Kidney epithelial cell (primary cell): ENCODE results near the gene ALDH3B2. TPM values are rescaled to one million over a fixed set of nuclear protein-coding genes. Genes with fewer than 3 reads are reported as not detected.

Experiments used
- DNase-seq: peaks from one replicate; pipeline ENCODE4 v3.0.0-alpha.2; 2010; ENCODE audit warnings: low read depth
- H3K27me3 ChIP-seq: 2 replicates; pipeline ENCODE4 v1.6.0; 2011; ENCODE audit warnings: low read length; ENCODE audit not compliant: control insufficient read depth, insufficient read depth
- H3K36me3 ChIP-seq: 2 replicates; pipeline ENCODE4 v1.5.1; 2011; ENCODE audit warnings: low read length; ENCODE audit not compliant: control insufficient read depth, insufficient read depth
- H3K4me3 ChIP-seq: 2 replicates; pipeline ENCODE4 v1.5.1; 2011; ENCODE audit warnings: low read depth, mild to moderate bottlenecking, control low read depth, low read length
- CTCF ChIP-seq: IDR thresholded peaks from 2 replicates; pipeline ENCODE4 v1.5.1; 2011; ENCODE audit warnings: mild to moderate bottlenecking, moderate library complexity, low read length, control low read depth, inconsistent platforms; ENCODE audit not compliant: insufficient read depth, poor library complexity, severe bottlenecking
- total RNA-seq: library from RNA; depleted of rRNA; stranded (reverse); fragments of >200 nt; gene quantifications from 2 replicates; pipeline ENCODE4 v1.2.3, GENCODE V29; 2015

ALDH3B2 gene
- total RNA-seq, 1 donor from 2014 or later = 0.13 TPM

- Histone ChIP-seq H3K36me3 (no peaks in the 10 kb centered on the region), H3K4me3 (no peak overlapping the region), H3K27me3 (no peaks in the 10 kb centered on the region)
- no peak for TF ChIP-seq CTCF
- DNase-seq = no peak
These were observed 1.1 kb downstream of the ALDH3B2 start for GRCh38 chr11:67673358-67673757.

DNA sequence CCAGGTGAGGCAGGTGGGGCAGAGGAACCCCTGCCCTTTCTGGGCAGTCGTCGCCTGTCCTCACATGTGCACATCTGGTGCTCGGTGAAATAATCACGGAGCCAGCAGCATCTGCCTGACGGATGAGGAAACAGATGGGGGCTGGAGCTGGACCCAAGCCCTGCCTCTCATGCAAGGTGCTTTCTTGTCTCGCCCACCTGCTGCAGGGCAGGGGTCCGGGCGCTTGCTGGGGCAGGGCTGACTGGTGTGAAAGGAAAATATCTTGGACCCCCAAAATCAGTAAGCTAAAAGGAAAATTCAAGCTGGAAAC, 3.3 kb downstream of the ALDH3B2 start:
- no peaks in the 10 kb centered on the region for H3K27me3 ChIP-seq
- H3K36me3 ChIP-seq = no peaks in the 10 kb centered on the region
- no peak for TF ChIP-seq CTCF
- no peak overlapping the region for H3K4me3 ChIP-seq
- DNase-seq = no peak

DNA sequence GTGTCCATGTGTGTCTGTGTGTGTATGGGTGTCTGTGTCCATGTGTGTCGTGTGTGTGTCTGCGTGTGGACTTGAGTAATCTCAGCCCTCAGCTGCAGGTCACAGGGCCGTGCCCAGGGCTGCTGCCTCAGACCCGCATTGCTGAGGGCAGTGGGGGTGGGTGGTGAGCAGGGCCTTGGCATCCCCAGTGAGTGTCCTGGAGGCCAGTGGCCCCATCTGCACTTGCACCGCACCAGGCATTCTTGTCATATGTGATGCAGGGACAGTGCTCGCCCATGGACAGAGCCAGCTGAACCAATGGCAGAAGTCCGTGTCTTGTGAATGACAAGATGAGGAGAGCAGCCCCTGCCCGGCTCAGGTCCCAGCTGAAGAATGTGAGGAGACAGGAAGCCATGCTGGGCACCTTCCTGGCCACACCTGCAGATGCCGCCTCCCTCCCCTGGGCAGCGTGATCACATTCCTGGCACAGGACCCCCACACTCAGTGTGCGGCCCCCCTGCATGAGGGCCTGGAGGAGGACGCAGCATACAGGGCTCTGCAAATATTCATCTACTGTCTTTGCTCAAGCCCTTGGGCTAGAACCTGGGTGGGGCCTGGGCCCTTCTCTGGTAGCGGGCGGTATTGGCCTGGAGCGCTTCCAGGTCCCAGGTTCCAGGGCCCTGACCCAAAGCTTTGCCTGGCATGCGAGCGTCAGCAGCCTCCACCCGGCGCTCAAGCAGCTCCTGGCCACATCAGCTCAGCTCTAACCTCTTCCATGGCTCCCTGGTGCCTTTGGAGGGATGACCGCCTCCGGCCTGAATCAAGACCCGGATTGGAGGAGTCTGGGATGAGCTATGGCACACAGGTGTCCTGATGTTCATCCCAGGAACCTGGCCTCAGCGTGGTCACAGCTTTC, 3.9 kb downstream of the ALDH3B2 start:
- no peak for DNase-seq
- no peak for TF ChIP-seq CTCF
- H3K36me3 ChIP-seq = no peaks in the 10 kb centered on the region
- no peaks in the 10 kb centered on the region for H3K27me3 ChIP-seq
- no peak overlapping the region for H3K4me3 ChIP-seq

DNA sequence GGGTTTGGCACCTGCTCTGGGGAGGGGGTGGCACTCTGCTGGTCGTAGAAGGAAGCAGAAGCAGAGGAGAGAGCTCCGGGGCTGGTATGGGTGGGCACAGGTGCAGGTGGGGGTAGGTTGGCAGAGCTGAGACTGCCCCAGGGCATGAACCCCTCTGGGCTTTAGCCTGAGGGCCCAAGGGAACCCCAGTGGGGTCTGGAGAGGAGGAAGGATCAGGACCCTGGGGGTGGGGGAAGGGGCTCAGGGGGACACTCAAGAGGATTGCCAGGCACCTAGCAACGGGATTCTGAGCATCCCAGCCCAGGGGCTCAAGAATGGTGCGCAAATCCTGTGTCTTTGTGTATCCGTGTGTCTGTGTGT, 6.3 kb downstream of the ALDH3B2 start:
- Histone ChIP-seq H3K36me3 (no peaks in the 10 kb centered on the region), H3K4me3 (no peak overlapping the region), H3K27me3 (peaks cover 8% of the 10 kb centered on the region)
- no peak for DNase-seq
- no peak for TF ChIP-seq CTCF

DNA sequence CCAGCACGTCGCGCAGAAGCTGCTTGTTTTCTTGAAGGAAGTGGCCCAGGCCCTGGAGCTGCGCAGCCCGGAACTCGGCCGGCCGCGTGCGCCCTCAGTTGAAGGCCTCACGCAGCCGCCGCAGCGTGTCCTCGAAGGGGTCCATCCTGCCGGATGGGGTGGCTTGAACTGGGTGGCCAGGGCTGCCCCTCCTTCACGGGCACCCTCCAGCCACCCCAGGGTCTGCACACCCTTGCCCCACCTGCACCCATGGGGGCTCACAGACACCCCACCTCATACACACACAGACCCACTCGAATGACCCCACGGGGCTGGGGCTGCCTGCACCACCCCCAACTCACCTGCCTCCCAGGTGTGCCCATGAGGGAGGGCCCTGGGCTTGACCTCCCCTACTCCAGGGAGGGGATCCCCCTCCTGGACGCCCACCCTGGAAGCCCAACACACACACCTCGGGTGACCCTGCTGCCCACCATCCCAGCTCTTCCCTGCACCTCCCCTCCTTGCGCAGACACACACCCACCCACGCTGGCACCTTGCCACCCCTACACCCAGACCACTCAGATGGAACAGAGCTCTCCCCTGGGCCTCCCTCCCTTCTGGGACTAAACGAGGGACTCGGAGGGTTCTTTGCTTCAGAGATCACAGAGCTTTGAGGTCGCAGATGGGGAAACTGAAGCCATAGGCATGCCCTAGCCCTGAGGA, 6.8 kb downstream of the ALDH3B2 start:
- Histone ChIP-seq H3K4me3 (no peak overlapping the region), H3K36me3 (no peaks in the 10 kb centered on the region), H3K27me3 (peaks cover 10% of the 10 kb centered on the region)
- no peak for TF ChIP-seq CTCF
- no peak for DNase-seq
